GM21515 (cell line): ENCODE data around the gene RXRA.

Experiments used
- ATAC-seq: cut with Tn5 transposase; IDR thresholded peaks from one replicate; pipeline ENCODE4 v1.9.1; 2021; ENCODE audit not compliant: unreplicated experiment

Gene RXRA

GRCh38 chr9:134429481-134429880, 103.2 kb downstream of the RXRA start:
- no peak for ATAC-seq

- no peak for ATAC-seq
These were observed 104.8 kb downstream of the RXRA start for GRCh38 chr9:134431095-134431494.

- ATAC-seq: no peak
These were observed 105.4 kb downstream of the RXRA start for GRCh38 chr9:134431626-134432025.

- ATAC-seq: no peak
These were observed 106.2 kb downstream of the RXRA start for GRCh38 chr9:134432471-134432870.

- ATAC-seq: no peak
These were observed 106.8 kb downstream of the RXRA start for GRCh38 chr9:134433101-134433500.

GRCh38 chr9:134433909-134434882, 107.9 kb downstream of the RXRA start:
- ATAC-seq: no peak

GRCh38 chr9:134434894-134435506, 108.7 kb downstream of the RXRA start:
- ATAC-seq: no peak

GRCh38 chr9:134435550-134436378, 109.5 kb downstream of the RXRA start:
- no peak for ATAC-seq

GRCh38 chr9:134436379-134436762, 110.1 kb downstream of the RXRA start:
- ATAC-seq: no peak

- no peak for ATAC-seq
These were observed 110.7 kb downstream of the RXRA start for GRCh38 chr9:134436911-134437310.

- ATAC-seq: no peak
These were observed 111.3 kb downstream of the RXRA start for GRCh38 chr9:134437403-134438194.

GRCh38 chr9:134438195-134438788, 112.0 kb downstream of the RXRA start:
- no peak for ATAC-seq

- no peak for ATAC-seq
These were observed 113.1 kb downstream of the RXRA start for GRCh38 chr9:134439368-134439784.

GRCh38 chr9:134440636-134441226, 114.5 kb downstream of the RXRA start:
- no peak for ATAC-seq

- ATAC-seq: no peak
These were observed 115.2 kb downstream of the RXRA start for GRCh38 chr9:134441227-134442084.

GRCh38 chr9:134442085-134442474, 115.8 kb downstream of the RXRA start:
- ATAC-seq: no peak

- no peak for ATAC-seq
These were observed 116.4 kb downstream of the RXRA start for GRCh38 chr9:134442486-134443173.
